Liver (tissue), 9 donors: ENCODE data around the gene ZNF33B. TPM values are rescaled to one million over a fixed set of nuclear protein-coding genes. Genes with fewer than 3 reads are reported as not detected.

Source experiments
- DNase-seq: peaks from one replicate; pipeline ENCODE4 v3.0.0-alpha.2; 2017; ENCODE audit warnings: low spot score
- H3K27ac ChIP-seq, 2 donors: one replicate each; pipeline ENCODE4 v1.7.0; 2013; ENCODE audit warnings: inconsistent platforms in 2 of 2, low read length in 2 of 2, control low read depth in 1 of 2, low read depth in 1 of 2, mild to moderate bottlenecking in 1 of 2
- H3K27me3 ChIP-seq, 4 donors: one replicate each; pipeline versions ENCODE4 v1.6.1 to v1.7.0; 2013; ENCODE audit warnings: low read length in 3 of 4, inconsistent platforms in 1 of 4, mild to moderate bottlenecking in 1 of 4, moderate library complexity in 1 of 4; ENCODE audit not compliant: control insufficient read depth in 4 of 4, insufficient read depth in 4 of 4
- H3K36me3 ChIP-seq, 4 donors: one replicate each; pipeline versions ENCODE4 v1.6.1 to v1.7.0; 2013; ENCODE audit warnings: low read length in 3 of 4, mild to moderate bottlenecking in 3 of 4, low read depth in 1 of 4, moderate library complexity in 1 of 4; ENCODE audit not compliant: control insufficient read depth in 4 of 4, insufficient read depth in 3 of 4
- H3K4me1 ChIP-seq, 4 donors: one replicate each; pipeline versions ENCODE4 v1.6.1 to v1.7.0; 2013; ENCODE audit warnings: low read length in 3 of 4, mild to moderate bottlenecking in 3 of 4, moderate library complexity in 1 of 4; ENCODE audit not compliant: control insufficient read depth in 4 of 4, insufficient read depth in 4 of 4
- H3K4me3 ChIP-seq, 3 donors: one replicate each; pipeline versions ENCODE4 v1.6.1 to v1.7.0; 2013; ENCODE audit warnings: low read length in 3 of 3, control low read depth in 1 of 3, low read depth in 1 of 3, mild to moderate bottlenecking in 1 of 3
- H3K9ac ChIP-seq, 2 donors: one replicate each; pipeline ENCODE4 v1.7.0; 2013; ENCODE audit warnings: low read length in 2 of 2, mild to moderate bottlenecking in 2 of 2, moderate library complexity in 2 of 2, control low read depth in 1 of 2, low read depth in 1 of 2
- H3K9me3 ChIP-seq, 4 donors: one replicate each; pipeline versions ENCODE4 v1.6.1 to v1.7.0; 2013; ENCODE audit warnings: low read length in 3 of 4; ENCODE audit not compliant: control insufficient read depth in 4 of 4
- EGR1 ChIP-seq, 2 donors: IDR thresholded peaks; 2 replicates each; pipeline ENCODE4 v1.6.1; 2016 to 2018; ENCODE audit warnings: antibody characterized with exemption in 2 of 2, low read depth in 2 of 2
- FOXA1 ChIP-seq: IDR thresholded peaks from 2 replicates; pipeline ENCODE4 v1.6.1; 2016; ENCODE audit warnings: antibody characterized with exemption
- FOXA2 ChIP-seq: IDR thresholded peaks from 2 replicates; pipeline ENCODE4 v1.6.1; 2016; ENCODE audit warnings: antibody characterized with exemption
- GABPA ChIP-seq, 2 donors: IDR thresholded peaks in 1 of 2; conservative IDR thresholded peaks in 1 of 2; 2 replicates each; pipeline ENCODE4 v1.6.1; 2016; ENCODE audit warnings: antibody characterized with exemption in 2 of 2, mild to moderate bottlenecking in 1 of 2, moderate library complexity in 1 of 2
- HNF4A ChIP-seq, 2 donors: conservative IDR thresholded peaks; 2 replicates each; pipeline ENCODE4 v1.6.1; 2016; ENCODE audit warnings: antibody characterized with exemption in 2 of 2, mild to moderate bottlenecking in 2 of 2
- HNF4G ChIP-seq: IDR thresholded peaks from 2 replicates; pipeline ENCODE4 v1.6.1; 2016; ENCODE audit warnings: antibody characterized with exemption
- JUND ChIP-seq, 2 donors: IDR thresholded peaks; 2 replicates each; pipeline ENCODE4 v1.6.1; 2016; ENCODE audit warnings: antibody characterized with exemption in 2 of 2
- NR2F2 ChIP-seq: IDR thresholded peaks from 2 replicates; pipeline ENCODE4 v1.6.1; 2016; ENCODE audit warnings: antibody characterized with exemption
- RAD21 ChIP-seq, 2 donors: IDR thresholded peaks; 2 replicates each; pipeline ENCODE4 v1.6.1; 2016; ENCODE audit warnings: antibody characterized with exemption in 2 of 2, mild to moderate bottlenecking in 2 of 2
- RXRA ChIP-seq, 2 donors: IDR thresholded peaks; 2 replicates each; pipeline ENCODE4 v1.6.1; 2017 to 2018; ENCODE audit warnings: antibody characterized with exemption in 2 of 2, mild to moderate bottlenecking in 1 of 2
- SP1 ChIP-seq: IDR thresholded peaks from 2 replicates; pipeline ENCODE4 v1.6.1; 2018; ENCODE audit warnings: antibody characterized with exemption, mild to moderate bottlenecking
- TAF1 ChIP-seq: conservative IDR thresholded peaks from 2 replicates; pipeline ENCODE4 v1.6.1; 2016; ENCODE audit warnings: antibody characterized with exemption, mild to moderate bottlenecking
- YY1 ChIP-seq: IDR thresholded peaks from 2 replicates; pipeline ENCODE4 v1.6.1; 2016; ENCODE audit warnings: antibody characterized with exemption, mild to moderate bottlenecking
- WGBS: extraction: QIAGEN DNeasy Blood & Tissue Kit; methylation state at CpG from one replicate; pipeline ENCODE4 v1.1.7; 2013; 5-methylcytosine and 5-hydroxymethylcytosine counted together
- polyA plus RNA-seq, 2 donors: library from polyadenylated mRNA; stranded (reverse) in 1 of 2; unstranded in 1 of 2; fragments of 200-250 nt in 1 of 2; fragments of >200 nt in 1 of 2; fragmentation: Nextera tagmentation in 1 of 2; extraction: Ambion mirVana in 1 of 2; gene quantifications; one replicate each; pipeline versions ENCODE4 v1.2.1 to v1.2.3, GENCODE V29; 2013 to 2015
- total RNA-seq, 2 donors: library from RNA; depleted of rRNA; stranded (reverse); fragments of >200 nt; gene quantifications; one replicate each; pipeline ENCODE4 v1.2.3, GENCODE V29; 2014
- TF ChIP-seq, protein P1 (sequence below): IDR thresholded peaks from 2 replicates; pipeline ENCODE4 v1.6.1; 2016; ENCODE audit warnings: antibody characterized with exemption, mild to moderate bottlenecking
- TF ChIP-seq, protein P2 (sequence below): IDR thresholded peaks from 2 replicates; pipeline ENCODE4 v1.6.1; 2016; ENCODE audit warnings: antibody characterized with exemption
- TF ChIP-seq, protein P3 (sequence below): fragments of 150-350 bp; IDR thresholded peaks from 2 replicates; pipeline ENCODE4 v1.5.1; 2017; ENCODE audit warnings: improper control_type of control experiment, low read depth, low read length; ENCODE audit not compliant: missing input control
- TF ChIP-seq, protein P4 (sequence below): IDR thresholded peaks from 2 replicates; pipeline ENCODE4 v1.6.1; 2016; ENCODE audit warnings: antibody characterized with exemption
- TF ChIP-seq, protein P5 (sequence below): IDR thresholded peaks from 2 replicates; pipeline ENCODE4 v1.6.1; 2016; ENCODE audit warnings: antibody characterized with exemption
- donor health status: healthy.
- donor health status: healthy.
- donor health status: healthy.
- donor health status: healthy.
- donor health status: healthy.

ZNF33B gene
- total and polyA plus RNA-seq, 4 donors, result 5.6 to 16.0 (median 8.5) TPM

DNA sequence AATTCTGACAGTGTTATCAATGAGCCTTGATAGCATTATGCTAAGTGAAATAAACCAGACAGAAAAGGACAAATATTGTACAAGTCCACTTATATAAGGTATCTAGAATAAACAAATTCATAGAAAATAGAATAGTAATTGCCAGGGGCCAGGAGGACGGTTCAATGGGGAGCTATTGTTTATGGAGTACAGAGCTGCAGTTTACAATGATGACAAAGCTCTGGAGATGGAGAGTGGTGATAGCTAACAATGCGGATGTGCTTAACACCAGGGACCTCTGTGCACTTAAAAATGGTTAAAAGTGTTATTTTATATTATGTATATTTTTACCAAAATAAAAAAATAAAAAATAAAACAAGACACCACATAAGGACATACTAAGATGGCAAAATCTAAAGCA, 46.1 kb upstream of the ZNF33B start:
- no peak overlapping the region for H3K27ac ChIP-seq
- WGBS, result 85% methylated on average over 2 of the region's 2 CpGs
- no peak for DNase-seq
- no peak overlapping the region for H3K4me3 ChIP-seq
- H3K36me3 ChIP-seq, result no peaks in the 10 kb centered on the region
- no peaks in the 10 kb centered on the region for H3K4me1 ChIP-seq
- TF ChIP-seq, protein P1, sequence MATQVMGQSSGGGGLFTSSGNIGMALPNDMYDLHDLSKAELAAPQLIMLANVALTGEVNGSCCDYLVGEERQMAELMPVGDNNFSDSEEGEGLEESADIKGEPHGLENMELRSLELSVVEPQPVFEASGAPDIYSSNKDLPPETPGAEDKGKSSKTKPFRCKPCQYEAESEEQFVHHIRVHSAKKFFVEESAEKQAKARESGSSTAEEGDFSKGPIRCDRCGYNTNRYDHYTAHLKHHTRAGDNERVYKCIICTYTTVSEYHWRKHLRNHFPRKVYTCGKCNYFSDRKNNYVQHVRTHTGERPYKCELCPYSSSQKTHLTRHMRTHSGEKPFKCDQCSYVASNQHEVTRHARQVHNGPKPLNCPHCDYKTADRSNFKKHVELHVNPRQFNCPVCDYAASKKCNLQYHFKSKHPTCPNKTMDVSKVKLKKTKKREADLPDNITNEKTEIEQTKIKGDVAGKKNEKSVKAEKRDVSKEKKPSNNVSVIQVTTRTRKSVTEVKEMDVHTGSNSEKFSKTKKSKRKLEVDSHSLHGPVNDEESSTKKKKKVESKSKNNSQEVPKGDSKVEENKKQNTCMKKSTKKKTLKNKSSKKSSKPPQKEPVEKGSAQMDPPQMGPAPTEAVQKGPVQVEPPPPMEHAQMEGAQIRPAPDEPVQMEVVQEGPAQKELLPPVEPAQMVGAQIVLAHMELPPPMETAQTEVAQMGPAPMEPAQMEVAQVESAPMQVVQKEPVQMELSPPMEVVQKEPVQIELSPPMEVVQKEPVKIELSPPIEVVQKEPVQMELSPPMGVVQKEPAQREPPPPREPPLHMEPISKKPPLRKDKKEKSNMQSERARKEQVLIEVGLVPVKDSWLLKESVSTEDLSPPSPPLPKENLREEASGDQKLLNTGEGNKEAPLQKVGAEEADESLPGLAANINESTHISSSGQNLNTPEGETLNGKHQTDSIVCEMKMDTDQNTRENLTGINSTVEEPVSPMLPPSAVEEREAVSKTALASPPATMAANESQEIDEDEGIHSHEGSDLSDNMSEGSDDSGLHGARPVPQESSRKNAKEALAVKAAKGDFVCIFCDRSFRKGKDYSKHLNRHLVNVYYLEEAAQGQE, result no peak
- no peak for TF ChIP-seq RAD21 (IDR thresholded peaks at IDR 0.05)
- TF ChIP-seq SP1, result no peak
- no peak for TF ChIP-seq YY1
- TF ChIP-seq GABPA (IDR thresholded peaks at IDR 0.05 in 1 of 2, conservative IDR thresholded peaks at IDR 0.05 in 1 of 2), result no peak
- TF ChIP-seq EGR1 (IDR thresholded peaks at IDR 0.05; ENCODE audit: low read depth in 2 of 2), result no peak
- no peak for TF ChIP-seq FOXA1
- TF ChIP-seq, protein P2, sequence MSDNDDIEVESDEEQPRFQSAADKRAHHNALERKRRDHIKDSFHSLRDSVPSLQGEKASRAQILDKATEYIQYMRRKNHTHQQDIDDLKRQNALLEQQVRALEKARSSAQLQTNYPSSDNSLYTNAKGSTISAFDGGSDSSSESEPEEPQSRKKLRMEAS, result no peak
- TF ChIP-seq HNF4A (conservative IDR thresholded peaks at IDR 0.05), result no peak
- TF ChIP-seq, protein P3, sequence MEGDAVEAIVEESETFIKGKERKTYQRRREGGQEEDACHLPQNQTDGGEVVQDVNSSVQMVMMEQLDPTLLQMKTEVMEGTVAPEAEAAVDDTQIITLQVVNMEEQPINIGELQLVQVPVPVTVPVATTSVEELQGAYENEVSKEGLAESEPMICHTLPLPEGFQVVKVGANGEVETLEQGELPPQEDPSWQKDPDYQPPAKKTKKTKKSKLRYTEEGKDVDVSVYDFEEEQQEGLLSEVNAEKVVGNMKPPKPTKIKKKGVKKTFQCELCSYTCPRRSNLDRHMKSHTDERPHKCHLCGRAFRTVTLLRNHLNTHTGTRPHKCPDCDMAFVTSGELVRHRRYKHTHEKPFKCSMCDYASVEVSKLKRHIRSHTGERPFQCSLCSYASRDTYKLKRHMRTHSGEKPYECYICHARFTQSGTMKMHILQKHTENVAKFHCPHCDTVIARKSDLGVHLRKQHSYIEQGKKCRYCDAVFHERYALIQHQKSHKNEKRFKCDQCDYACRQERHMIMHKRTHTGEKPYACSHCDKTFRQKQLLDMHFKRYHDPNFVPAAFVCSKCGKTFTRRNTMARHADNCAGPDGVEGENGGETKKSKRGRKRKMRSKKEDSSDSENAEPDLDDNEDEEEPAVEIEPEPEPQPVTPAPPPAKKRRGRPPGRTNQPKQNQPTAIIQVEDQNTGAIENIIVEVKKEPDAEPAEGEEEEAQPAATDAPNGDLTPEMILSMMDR, result no peak
- no peak for TF ChIP-seq HNF4G
- TF ChIP-seq NR2F2, result no peak
- TF ChIP-seq, protein P4, sequence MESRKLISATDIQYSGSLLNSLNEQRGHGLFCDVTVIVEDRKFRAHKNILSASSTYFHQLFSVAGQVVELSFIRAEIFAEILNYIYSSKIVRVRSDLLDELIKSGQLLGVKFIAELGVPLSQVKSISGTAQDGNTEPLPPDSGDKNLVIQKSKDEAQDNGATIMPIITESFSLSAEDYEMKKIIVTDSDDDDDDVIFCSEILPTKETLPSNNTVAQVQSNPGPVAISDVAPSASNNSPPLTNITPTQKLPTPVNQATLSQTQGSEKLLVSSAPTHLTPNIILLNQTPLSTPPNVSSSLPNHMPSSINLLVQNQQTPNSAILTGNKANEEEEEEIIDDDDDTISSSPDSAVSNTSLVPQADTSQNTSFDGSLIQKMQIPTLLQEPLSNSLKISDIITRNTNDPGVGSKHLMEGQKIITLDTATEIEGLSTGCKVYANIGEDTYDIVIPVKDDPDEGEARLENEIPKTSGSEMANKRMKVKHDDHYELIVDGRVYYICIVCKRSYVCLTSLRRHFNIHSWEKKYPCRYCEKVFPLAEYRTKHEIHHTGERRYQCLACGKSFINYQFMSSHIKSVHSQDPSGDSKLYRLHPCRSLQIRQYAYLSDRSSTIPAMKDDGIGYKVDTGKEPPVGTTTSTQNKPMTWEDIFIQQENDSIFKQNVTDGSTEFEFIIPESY, result no peak
- no peaks in the 10 kb centered on the region for H3K27me3 ChIP-seq
- no peaks in the 10 kb centered on the region for H3K9me3 ChIP-seq
- no peak overlapping the region for H3K9ac ChIP-seq

DNA sequence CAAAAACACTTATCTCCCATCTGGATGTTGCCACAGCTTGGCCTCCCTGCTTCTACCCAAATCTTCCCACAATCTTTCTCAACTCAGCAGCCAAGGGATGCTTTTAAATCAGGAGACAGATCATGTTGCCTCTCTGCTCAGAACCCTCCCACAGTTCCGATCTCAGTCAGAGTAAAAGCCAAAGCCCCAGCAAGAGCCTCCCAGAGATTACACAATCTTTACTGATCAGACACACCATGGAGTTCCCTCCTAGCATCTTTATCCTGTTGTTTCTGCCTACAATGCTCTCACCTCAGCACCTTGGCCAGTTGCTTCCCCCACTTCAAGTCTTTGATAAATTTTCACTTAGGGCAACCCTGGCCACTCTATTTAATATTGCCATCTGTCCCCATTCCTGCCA, 41.9 kb upstream of the ZNF33B start:
- WGBS, result 40% methylated on average over 1 of the region's 1 CpG
- Histone ChIP-seq H3K4me1 (no peaks in the 10 kb centered on the region), H3K9me3 (no peaks in the 10 kb centered on the region), H3K9ac (no peak overlapping the region), H3K27me3 (no peaks in the 10 kb centered on the region), H3K36me3 (no peaks in the 10 kb centered on the region), H3K27ac (no peak overlapping the region), H3K4me3 (no peak overlapping the region)
- DNase-seq, result no peak
- no peak for TF ChIP-seq RXRA (IDR thresholded peaks at IDR 0.05)
- TF ChIP-seq, protein P1, result no peak
- no peak for TF ChIP-seq FOXA1
- no peak for TF ChIP-seq SP1
- TF ChIP-seq, protein P4, result no peak
- TF ChIP-seq, protein P2, result no peak
- TF ChIP-seq RAD21 (IDR thresholded peaks at IDR 0.05), result no peak
- no peak for TF ChIP-seq JUND (IDR thresholded peaks at IDR 0.05)
- TF ChIP-seq GABPA (IDR thresholded peaks at IDR 0.05 in 1 of 2, conservative IDR thresholded peaks at IDR 0.05 in 1 of 2), result no peak
- TF ChIP-seq YY1, result no peak
- TF ChIP-seq, protein P5, sequence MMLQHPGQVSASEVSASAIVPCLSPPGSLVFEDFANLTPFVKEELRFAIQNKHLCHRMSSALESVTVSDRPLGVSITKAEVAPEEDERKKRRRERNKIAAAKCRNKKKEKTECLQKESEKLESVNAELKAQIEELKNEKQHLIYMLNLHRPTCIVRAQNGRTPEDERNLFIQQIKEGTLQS, result no peak
- TF ChIP-seq EGR1 (IDR thresholded peaks at IDR 0.05; ENCODE audit: low read depth in 2 of 2), result no peak
- TF ChIP-seq NR2F2, result no peak
- no peak for TF ChIP-seq HNF4G
- TF ChIP-seq TAF1, result no peak
- no peak for TF ChIP-seq HNF4A (conservative IDR thresholded peaks at IDR 0.05)
- no peak for TF ChIP-seq FOXA2
